ENCODE measurements around the gene UPK1B. TPM values are rescaled to one million over a fixed set of nuclear protein-coding genes. Genes with fewer than 3 reads are reported as not detected.
A peak's percentile ranks its signal among the peaks of the same experiment; 100 is the strongest.
"Not testable (repeated sequence)": the region's sequence is repeated elsewhere in the genome, so short reads cannot be mapped to it uniquely, and the experiment has no call there.

Gene UPK1B
- not detected for polyA plus RNA-seq (2012; ENCODE audit: missing spikeins)

DNA sequence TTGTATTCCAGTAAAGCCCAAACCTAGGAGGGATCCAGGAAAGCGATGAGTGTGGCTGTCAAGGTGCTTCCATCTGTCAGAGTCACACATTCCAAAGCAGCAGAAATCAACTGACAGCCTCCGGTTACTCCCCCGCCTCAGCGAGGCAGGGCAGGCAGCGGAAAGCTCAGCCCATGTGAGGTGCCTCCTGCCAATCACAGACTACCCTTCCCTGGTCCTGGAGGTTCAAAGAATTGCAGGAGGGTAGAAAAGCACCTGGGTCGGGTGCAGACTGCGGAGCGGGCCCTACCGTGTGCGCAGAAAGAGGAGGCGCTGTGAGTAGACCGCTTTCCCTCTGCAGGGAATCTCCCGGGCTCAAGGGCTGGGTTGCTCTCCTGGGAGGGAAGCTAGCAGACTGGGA, at the start of gene UPK1B:
TSS of gene UPK1B (plus strand) at position 274 of the 400 bp plus-strand sequence. CDS start 13,144 bp downstream, outside the sequence.
- no peak for TF ChIP-seq TAF1 (IDR thresholded peaks at IDR 0.05; ENCODE audit: borderline replicate concordance, low read depth, low read length)
- TF ChIP-seq POLR2AphosphoS5 (IDR thresholded peaks at IDR 0.05; ENCODE audit: low read depth, low read length) = no peak
- no peak for TF ChIP-seq POLR2A (IDR thresholded peaks at IDR 0.05; ENCODE audit: low read depth, low read length)
- FAIRE-seq (no peak), DNase-seq (ENCODE audit: insufficient read length) (no peak)

DNA sequence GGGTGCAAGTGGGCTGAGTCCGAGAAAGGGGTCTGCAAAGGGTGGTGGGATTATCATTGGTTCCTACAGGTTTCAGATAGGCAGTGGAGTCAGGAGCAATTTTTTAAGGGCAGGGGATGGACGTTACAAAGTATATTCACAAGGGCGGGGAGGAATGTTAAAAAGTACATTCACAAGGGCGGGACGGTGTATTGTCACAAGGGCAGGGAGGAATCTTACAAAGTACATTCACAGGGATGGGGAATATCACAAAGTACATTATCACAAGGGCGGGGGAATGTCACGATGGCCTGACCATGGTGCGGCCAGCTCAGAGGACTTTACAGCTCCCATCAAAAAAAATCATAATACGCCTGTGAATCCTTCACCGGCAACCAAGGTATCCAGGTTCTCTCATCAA, 48.1 kb upstream of the UPK1B start:
- no peak for FAIRE-seq
- no peak for TF ChIP-seq POLR2AphosphoS5 (IDR thresholded peaks at IDR 0.05; ENCODE audit: low read depth, low read length)
- TF ChIP-seq POLR2A (IDR thresholded peaks at IDR 0.05; ENCODE audit: low read depth, low read length) = no peak
- no peak for TF ChIP-seq TAF1 (IDR thresholded peaks at IDR 0.05; ENCODE audit: borderline replicate concordance, low read depth, low read length)
- DNase-seq (ENCODE audit: insufficient read length) = no peak

DNA sequence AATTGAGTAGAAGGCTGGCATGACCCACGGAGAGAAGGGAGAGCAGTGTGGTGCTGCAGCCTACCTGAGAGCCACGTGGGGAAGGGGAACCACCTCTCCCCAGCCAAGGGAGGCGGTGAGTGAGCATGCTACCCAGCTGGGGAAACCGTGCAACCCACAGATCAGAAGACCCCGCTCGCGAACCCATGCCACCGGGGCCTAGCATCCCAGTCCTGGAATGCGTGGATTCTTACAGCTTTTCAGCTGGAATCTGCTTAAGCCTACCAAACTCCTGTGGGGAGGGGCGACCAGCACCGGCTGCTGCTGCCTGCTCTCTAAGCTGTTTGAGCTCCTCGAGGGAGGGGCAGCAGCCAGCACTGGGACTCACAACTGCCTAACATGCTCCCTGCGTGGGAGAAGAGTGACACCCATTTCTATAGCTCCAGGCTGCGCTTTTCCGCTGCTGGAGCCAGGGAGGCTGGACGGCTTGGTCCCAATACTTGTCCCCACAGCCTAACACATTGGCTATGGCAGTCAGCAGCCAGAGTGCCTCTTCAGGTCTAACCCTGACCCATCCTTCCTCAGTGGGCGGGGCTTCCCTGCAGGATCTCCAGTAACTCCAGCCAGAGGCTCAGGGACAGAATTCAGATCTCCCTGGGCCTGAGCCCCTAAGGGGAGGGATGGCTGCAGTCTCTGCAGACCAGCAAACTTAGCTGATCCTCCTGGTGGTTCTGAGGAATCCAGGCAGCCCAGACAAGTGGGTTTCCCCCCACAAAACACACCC, 47.5 kb upstream of the UPK1B start:
- DNase-seq (ENCODE audit: insufficient read length) (no peak), FAIRE-seq (no peak)
- TF ChIP-seq POLR2AphosphoS5 (IDR thresholded peaks at IDR 0.05; ENCODE audit: low read depth, low read length) = no peak
- no peak for TF ChIP-seq POLR2A (IDR thresholded peaks at IDR 0.05; ENCODE audit: low read depth, low read length)
- no peak for TF ChIP-seq TAF1 (IDR thresholded peaks at IDR 0.05; ENCODE audit: borderline replicate concordance, low read depth, low read length)

- not testable (repeated sequence) for FAIRE-seq; DNase-seq (ENCODE audit: insufficient read length)
Observed at GRCh38 chr3:119130291-119130690, 43.1 kb upstream of the UPK1B start.

GRCh38 chr3:119132291-119132690, 41.1 kb upstream of the UPK1B start:
- FAIRE-seq; DNase-seq (ENCODE audit: insufficient read length): not testable (repeated sequence)

- DNase-seq (ENCODE audit: insufficient read length); FAIRE-seq: not testable (repeated sequence)
Observed at GRCh38 chr3:119139360-119139759, 34.0 kb upstream of the UPK1B start.

GRCh38 chr3:119140466-119140865, 32.9 kb upstream of the UPK1B start:
- TF ChIP-seq POLR2AphosphoS5 (IDR thresholded peaks at IDR 0.05; ENCODE audit: low read depth, low read length) (no peak), TAF1 (IDR thresholded peaks at IDR 0.05; ENCODE audit: borderline replicate concordance, low read depth, low read length) (no peak)
- FAIRE-seq = no peak
- DNase-seq (ENCODE audit: insufficient read length) = no peak

DNA sequence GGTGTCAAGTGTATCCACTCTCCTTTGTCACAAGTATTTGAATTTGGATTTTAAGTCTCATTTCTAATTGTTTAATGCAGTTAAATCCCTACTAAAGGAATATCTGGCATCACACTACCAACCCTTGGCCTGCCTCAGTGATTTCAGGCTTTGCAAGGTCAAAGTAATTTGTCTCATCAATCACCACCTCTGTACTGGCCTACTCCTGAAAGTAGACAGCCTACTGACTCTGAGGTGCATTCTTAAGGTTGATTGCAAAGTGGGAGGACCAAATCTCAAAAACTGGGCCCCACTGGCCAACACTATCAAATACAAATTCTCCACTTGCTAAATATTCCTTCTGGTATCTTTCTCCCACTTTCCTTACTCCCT, 28.3 kb upstream of the UPK1B start:
- TF ChIP-seq POLR2AphosphoS5 (IDR thresholded peaks at IDR 0.05; ENCODE audit: low read depth, low read length) = no peak
- no peak for TF ChIP-seq POLR2A (IDR thresholded peaks at IDR 0.05; ENCODE audit: low read depth, low read length)
- no peak for TF ChIP-seq TAF1 (IDR thresholded peaks at IDR 0.05; ENCODE audit: borderline replicate concordance, low read depth, low read length)
- FAIRE-seq (peak; percentile 9), DNase-seq (ENCODE audit: insufficient read length) (no peak)

DNA sequence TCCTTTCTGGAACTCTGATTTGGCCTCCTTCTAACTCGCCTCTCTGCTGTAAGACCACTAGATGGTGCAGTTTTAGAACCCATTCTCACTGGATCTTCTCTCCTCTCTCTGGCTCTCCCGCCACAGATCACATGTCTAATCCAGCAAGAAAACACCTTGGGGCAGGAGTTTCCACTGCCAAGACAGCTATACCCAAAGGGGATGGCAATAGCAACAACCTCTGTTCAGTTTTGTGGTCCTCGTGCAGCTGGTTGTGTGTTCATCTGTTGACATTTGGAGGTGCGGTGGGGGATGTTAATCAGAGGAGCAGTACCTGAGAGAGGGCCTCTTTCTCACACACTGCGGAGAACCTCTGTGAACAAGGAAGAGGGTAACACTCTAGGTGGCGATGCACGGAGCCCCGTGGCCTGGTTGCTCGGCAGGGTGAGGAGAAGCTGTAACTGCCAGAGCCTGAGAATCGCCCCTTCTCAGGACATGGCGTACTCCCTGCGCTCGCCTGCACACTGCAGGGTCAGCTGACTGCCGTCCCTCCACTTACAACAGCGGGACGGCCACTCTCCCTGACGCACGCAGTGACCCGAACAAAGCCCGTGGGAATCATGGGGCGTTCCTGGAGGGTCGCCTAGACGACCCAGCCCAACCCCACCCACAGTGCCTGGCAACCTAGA, 27.8 kb upstream of the UPK1B start, which contains the start of gene TEX55:
TSS of gene TEX55 (plus strand) at position 666 of the 668 bp plus-strand sequence. CDS start 25 bp downstream, outside the sequence.
- TF ChIP-seq POLR2AphosphoS5 (IDR thresholded peaks at IDR 0.05; ENCODE audit: low read depth, low read length) (no peak), TAF1 (IDR thresholded peaks at IDR 0.05; ENCODE audit: borderline replicate concordance, low read depth, low read length) (no peak), POLR2A (IDR thresholded peaks at IDR 0.05; ENCODE audit: low read depth, low read length) (no peak)
- DNase-seq (ENCODE audit: insufficient read length) = peak; percentile 19
- FAIRE-seq = peak; percentile 74

DNA sequence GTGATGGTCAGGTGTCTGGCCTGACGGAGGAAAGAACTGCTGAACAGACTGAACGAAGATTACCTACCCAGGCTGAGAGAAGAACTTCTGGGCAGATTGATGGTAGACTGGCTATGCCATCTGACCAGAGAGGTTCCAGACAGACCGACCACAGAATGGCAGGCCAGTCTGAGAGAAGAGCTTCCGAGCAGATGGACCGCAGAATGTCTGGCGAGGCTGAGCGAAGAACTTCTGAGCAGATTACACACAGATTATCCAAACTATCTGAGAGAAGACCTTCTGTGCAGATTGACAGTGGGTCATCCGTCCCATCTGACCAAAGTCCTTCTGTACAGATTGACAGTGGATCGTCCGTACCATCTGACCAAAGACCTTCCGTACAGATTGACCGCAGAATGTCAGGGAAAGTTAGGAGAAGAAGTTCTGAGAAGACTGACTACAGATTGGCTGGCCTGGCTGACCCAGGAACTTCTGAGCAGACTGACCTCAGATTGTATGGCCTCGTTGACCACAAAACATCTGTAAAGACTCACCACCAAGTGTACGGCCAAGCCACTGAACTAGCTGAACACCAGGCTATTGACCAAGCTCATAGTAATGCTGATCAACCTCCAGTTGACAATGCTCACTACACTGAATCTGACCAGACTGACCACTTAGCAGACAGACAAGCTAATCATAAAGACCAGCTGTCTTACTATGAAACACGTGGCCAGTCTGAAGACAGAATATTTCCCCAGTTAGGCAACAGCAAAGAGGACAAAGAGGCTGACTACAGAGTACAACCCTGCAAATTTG, 26.6 kb upstream of the UPK1B start:
- DNase-seq (ENCODE audit: insufficient read length) (no peak), FAIRE-seq (no peak)
- TF ChIP-seq TAF1 (IDR thresholded peaks at IDR 0.05; ENCODE audit: borderline replicate concordance, low read depth, low read length) (no peak), POLR2A (IDR thresholded peaks at IDR 0.05; ENCODE audit: low read depth, low read length) (no peak)

GRCh38 chr3:119147494-119147893, 25.9 kb upstream of the UPK1B start:
- DNase-seq (ENCODE audit: insufficient read length) = no peak
- FAIRE-seq = no peak
- TF ChIP-seq TAF1 (IDR thresholded peaks at IDR 0.05; ENCODE audit: borderline replicate concordance, low read depth, low read length) (no peak), POLR2AphosphoS5 (IDR thresholded peaks at IDR 0.05; ENCODE audit: low read depth, low read length) (no peak), POLR2A (IDR thresholded peaks at IDR 0.05; ENCODE audit: low read depth, low read length) (no peak)

Measured in GM12892 (cell line).